ENCODE results near the gene C2orf49.

The C2orf49 gene

DNA sequence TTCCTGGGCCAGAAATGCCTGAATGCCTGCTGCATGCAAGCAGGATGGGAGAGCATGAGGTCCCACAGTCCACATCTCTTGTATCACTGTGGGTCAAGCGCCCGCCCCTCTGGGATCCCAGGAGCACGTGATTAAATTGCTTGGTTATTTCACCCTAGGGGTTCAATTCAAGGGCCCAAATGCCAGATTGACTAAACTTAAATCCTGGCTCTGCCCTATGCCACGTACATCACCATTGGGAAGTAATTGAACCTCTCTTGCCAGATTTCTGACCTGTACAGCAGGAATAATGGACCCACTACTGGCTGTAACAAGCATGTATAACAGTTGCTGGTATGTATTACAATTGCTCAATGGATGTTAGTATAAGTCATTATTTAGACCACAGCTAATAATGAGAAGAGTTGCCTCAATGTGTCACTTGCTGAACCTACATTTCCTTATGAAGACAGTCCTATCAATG, 41.6 kb downstream of the C2orf49 start:
- Histone ChIP-seq H4K20me1 (no peaks in the 10 kb centered on the region), H3K27ac (no peak overlapping the region), H3K9ac (no peak overlapping the region), H3K36me3 (no peaks in the 10 kb centered on the region), H3K27me3 (no peaks in the 10 kb centered on the region), H3K4me3 (no peak overlapping the region), H3K4me2 (no peak overlapping the region), H3K4me1 (peaks cover 12% of the 10 kb centered on the region), H3K9me3 (no peaks in the 10 kb centered on the region)
- TF ChIP-seq Cebpa-rat (IDR thresholded peaks at IDR 0.05) = no peak

DNA sequence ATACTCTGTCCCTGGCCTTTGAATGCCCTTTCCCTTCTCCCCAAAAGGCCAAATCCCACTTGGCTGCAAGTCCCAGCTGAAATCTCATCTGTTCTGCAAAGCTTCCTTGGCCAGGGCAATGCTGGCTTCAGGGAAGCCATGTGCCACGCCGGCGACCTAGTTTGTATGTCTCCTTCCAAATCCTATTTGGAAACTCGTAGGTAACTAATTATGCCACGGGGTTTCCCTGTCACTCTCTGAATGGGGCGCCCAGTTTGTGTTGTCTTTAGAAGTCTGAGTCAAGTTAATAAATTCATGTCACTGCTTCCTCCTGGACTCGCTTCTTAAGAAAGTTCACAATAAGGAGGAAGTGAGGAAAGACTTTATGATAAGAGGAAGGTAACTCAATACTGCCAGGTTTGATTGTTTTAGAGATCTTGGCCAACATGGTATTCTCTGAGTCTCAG, 42.4 kb downstream of the C2orf49 start:
- H3K27ac ChIP-seq = no peak overlapping the region
- H3K9me3 ChIP-seq = no peaks in the 10 kb centered on the region
- H3K4me3 ChIP-seq = no peak overlapping the region
- H4K20me1 ChIP-seq = no peaks in the 10 kb centered on the region
- peaks cover 16% of the 10 kb centered on the region for H3K4me1 ChIP-seq
- no peaks in the 10 kb centered on the region for H3K27me3 ChIP-seq
- H3K4me2 ChIP-seq = no peak overlapping the region
- TF ChIP-seq Cebpa-rat (IDR thresholded peaks at IDR 0.05) = no peak
- no peaks in the 10 kb centered on the region for H3K36me3 ChIP-seq
- no peak overlapping the region for H3K9ac ChIP-seq

- no peak for TF ChIP-seq Cebpa-rat (IDR thresholded peaks at IDR 0.05)
- H3K9me3 ChIP-seq = no peaks in the 10 kb centered on the region
- H3K27ac ChIP-seq = no peak overlapping the region
- H3K4me1 ChIP-seq = peaks cover 23% of the 10 kb centered on the region
- no peaks in the 10 kb centered on the region for H4K20me1 ChIP-seq
- H3K4me2 ChIP-seq = no peak overlapping the region
- H3K9ac ChIP-seq = no peak overlapping the region
- H3K4me3 ChIP-seq = no peak overlapping the region
- no peaks in the 10 kb centered on the region for H3K36me3 ChIP-seq
- no peaks in the 10 kb centered on the region for H3K27me3 ChIP-seq
Observed at GRCh38 chr2:105380432-105381100, 43.2 kb downstream of the C2orf49 start.

DNA sequence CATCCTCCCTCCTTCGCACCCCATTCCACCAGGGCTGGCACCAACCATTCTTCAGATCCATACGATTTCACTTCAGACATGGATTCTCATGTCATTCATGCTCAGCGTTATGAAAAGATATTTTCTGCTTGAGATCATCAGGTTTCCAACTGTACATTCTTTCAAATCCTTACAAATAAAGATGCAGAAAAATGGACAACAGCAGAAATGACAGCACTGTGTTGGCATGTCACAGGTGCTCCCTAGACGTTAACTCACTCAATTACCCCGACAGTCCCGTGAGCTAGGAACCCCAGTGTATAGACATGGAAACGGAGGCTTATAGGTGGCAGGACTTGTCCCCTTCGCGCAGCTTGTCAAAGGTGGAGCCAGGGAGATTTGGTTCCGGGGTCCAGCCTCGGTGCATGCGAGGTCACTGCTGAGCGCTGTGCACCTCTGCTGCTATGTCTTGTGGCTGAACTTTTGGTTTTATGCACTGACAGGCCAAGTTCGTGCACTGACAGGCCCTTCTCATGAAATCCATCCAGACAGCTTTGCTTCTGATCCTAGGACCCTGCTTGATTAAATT, 43.8 kb downstream of the C2orf49 start:
- no peak for TF ChIP-seq Cebpa-rat (IDR thresholded peaks at IDR 0.05)
- Histone ChIP-seq H3K9me3 (no peaks in the 10 kb centered on the region), H3K4me1 (peaks cover 28% of the 10 kb centered on the region), H3K4me3 (no peak overlapping the region), H3K27ac (no peak overlapping the region), H3K4me2 (no peak overlapping the region), H3K27me3 (no peaks in the 10 kb centered on the region), H3K9ac (no peak overlapping the region), H4K20me1 (no peaks in the 10 kb centered on the region), H3K36me3 (no peaks in the 10 kb centered on the region)

DNA sequence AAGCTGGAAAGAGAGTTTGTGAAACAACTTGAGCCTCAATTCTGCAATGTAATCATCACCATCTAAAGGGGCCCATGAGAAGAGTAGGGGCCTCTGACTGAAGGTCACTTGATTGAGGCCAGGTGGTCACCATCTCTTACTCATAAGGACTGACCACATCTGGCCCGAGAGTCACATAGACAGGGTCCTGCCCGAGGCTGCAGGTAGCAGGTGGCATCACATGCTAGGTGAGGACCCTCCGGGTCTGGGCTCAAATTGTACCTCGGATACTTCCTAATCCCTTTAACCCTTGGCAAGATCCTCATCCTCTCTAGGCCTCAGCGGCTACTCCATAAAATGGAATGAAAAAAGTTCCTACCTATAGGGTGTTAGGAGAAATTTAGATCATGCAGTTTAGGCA, 44.8 kb downstream of the C2orf49 start:
- H3K9me3 ChIP-seq = no peaks in the 10 kb centered on the region
- no peak for TF ChIP-seq Cebpa-rat (IDR thresholded peaks at IDR 0.05)
- H3K4me1 ChIP-seq = peaks cover 29% of the 10 kb centered on the region
- no peaks in the 10 kb centered on the region for H3K36me3 ChIP-seq
- no peak overlapping the region for H3K4me2 ChIP-seq
- no peak overlapping the region for H3K4me3 ChIP-seq
- no peak overlapping the region for H3K9ac ChIP-seq
- no peaks in the 10 kb centered on the region for H4K20me1 ChIP-seq
- H3K27ac ChIP-seq = no peak overlapping the region
- H3K27me3 ChIP-seq = no peaks in the 10 kb centered on the region

GRCh38 chr2:105383432-105384166, 46.3 kb downstream of the C2orf49 start:
- no peak overlapping the region for H3K27ac ChIP-seq

GRCh38 chr2:105384216-105384615, 46.9 kb downstream of the C2orf49 start:
- Histone ChIP-seq H3K9me3 (no peaks in the 10 kb centered on the region), H3K36me3 (no peaks in the 10 kb centered on the region), H3K9ac (no peak overlapping the region), H3K4me3 (no peak overlapping the region), H3K27me3 (no peaks in the 10 kb centered on the region), H3K4me1 (peaks cover 29% of the 10 kb centered on the region), H3K27ac (no peak overlapping the region), H3K4me2 (peak overlapping the region; percentile 51; the same call in 1 of the 2 replicates), H4K20me1 (no peaks in the 10 kb centered on the region)
- TF ChIP-seq Cebpa-rat (IDR thresholded peaks at IDR 0.05) = no peak

More at GRCh38 chr2:105383432-105384166, 46.3 kb downstream of the C2orf49 start:
- H3K4me1 ChIP-seq = peaks cover 29% of the 10 kb centered on the region
- peak overlapping the region; percentile 51 for H3K4me2 ChIP-seq
- H3K9me3 ChIP-seq = no peaks in the 10 kb centered on the region
- H3K4me3 ChIP-seq = no peak overlapping the region
- no peaks in the 10 kb centered on the region for H3K27me3 ChIP-seq
- H3K36me3 ChIP-seq = no peaks in the 10 kb centered on the region
- no peaks in the 10 kb centered on the region for H4K20me1 ChIP-seq
- H3K9ac ChIP-seq = no peak overlapping the region
- TF ChIP-seq Cebpa-rat (IDR thresholded peaks at IDR 0.05) = no peak

GRCh38 chr2:105384861-105385260, 47.5 kb downstream of the C2orf49 start:
- Histone ChIP-seq H4K20me1 (no peaks in the 10 kb centered on the region), H3K36me3 (no peaks in the 10 kb centered on the region), H3K4me1 (peaks cover 29% of the 10 kb centered on the region), H3K27me3 (no peaks in the 10 kb centered on the region), H3K4me3 (no peak overlapping the region), H3K9me3 (no peaks in the 10 kb centered on the region), H3K27ac (no peak overlapping the region), H3K4me2 (no peak overlapping the region), H3K9ac (no peak overlapping the region)
- no peak for TF ChIP-seq Cebpa-rat (IDR thresholded peaks at IDR 0.05)

- H3K4me3 ChIP-seq = no peak overlapping the region
- H3K27me3 ChIP-seq = no peaks in the 10 kb centered on the region
- no peaks in the 10 kb centered on the region for H4K20me1 ChIP-seq
- no peaks in the 10 kb centered on the region for H3K36me3 ChIP-seq
- no peak for TF ChIP-seq Cebpa-rat (IDR thresholded peaks at IDR 0.05)
- no peak overlapping the region for H3K9ac ChIP-seq
- H3K9me3 ChIP-seq = no peaks in the 10 kb centered on the region
- 0 out of 2 replicates have a peak overlapping the region, but pooled peaks have one; percentile 17 for H3K4me2 ChIP-seq
- H3K27ac ChIP-seq = no peak overlapping the region
- peaks cover 29% of the 10 kb centered on the region for H3K4me1 ChIP-seq
Observed at GRCh38 chr2:105385731-105386540, 48.6 kb downstream of the C2orf49 start.

Data from BLaER1 (cell line).